HG03159 (cell line): ENCODE data around the gene MEST.
"Not testable (repeated sequence)": the region's sequence is repeated elsewhere in the genome, so short reads cannot be mapped to it uniquely, and the experiment has no call there.

Experiments used
- ATAC-seq: cut with Tn5 transposase; IDR thresholded peaks from one replicate; pipeline ENCODE4 v1.9.1; 2021; ENCODE audit warnings: mild to moderate bottlenecking, moderate library complexity; ENCODE audit not compliant: unreplicated experiment

MEST gene

GRCh38 chr7:130483031-130483430, 8.9 kb upstream of the MEST start:
- no peak for ATAC-seq

- no peak for ATAC-seq
These were observed 6.2 kb upstream of the MEST start for GRCh38 chr7:130485734-130486113.

GRCh38 chr7:130486114-130486953, 5.6 kb upstream of the MEST start:
- ATAC-seq = peak; percentile 49

- no peak for ATAC-seq
These were observed 4.9 kb upstream of the MEST start for GRCh38 chr7:130486954-130487436.

GRCh38 chr7:130488392-130489139, 3.3 kb upstream of the MEST start:
- ATAC-seq = no peak

GRCh38 chr7:130489140-130489983, 2.5 kb upstream of the MEST start:
- ATAC-seq = no peak

- no peak for ATAC-seq
These were observed 1.5 kb upstream of the MEST start for GRCh38 chr7:130490311-130490791.

GRCh38 chr7:130490888-130491804, 739 bp upstream of the MEST start:
- ATAC-seq = no peak

- no peak for ATAC-seq
These were observed 814 bp downstream of the MEST start for GRCh38 chr7:130492523-130493274.

GRCh38 chr7:130493275-130493873, 1.5 kb downstream of the MEST start:
- ATAC-seq = no peak

- no peak for ATAC-seq
These were observed 2.6 kb downstream of the MEST start for GRCh38 chr7:130494431-130494858.

- no peak for ATAC-seq
These were observed 8.6 kb downstream of the MEST start for GRCh38 chr7:130500463-130500862.

- ATAC-seq = no peak
These were observed 9.0 kb downstream of the MEST start for GRCh38 chr7:130500910-130501309.

GRCh38 chr7:130505753-130506152, 13.9 kb downstream of the MEST start:
- ATAC-seq = no peak

- no peak for ATAC-seq
These were observed 14.5 kb downstream of the MEST start for GRCh38 chr7:130506358-130506757.

GRCh38 chr7:130512038-130512437, 20.2 kb downstream of the MEST start:
- ATAC-seq = not testable (repeated sequence)

- no peak for ATAC-seq
These were observed 21.6 kb downstream of the MEST start for GRCh38 chr7:130513447-130513846.

GRCh38 chr7:130515315-130516040, 23.6 kb downstream of the MEST start:
- no peak for ATAC-seq
